Neural progenitor cell (in vitro differentiated cells): ENCODE data around the gene GRB2.
"Not testable (repeated sequence)": the region's sequence is repeated elsewhere in the genome, so short reads cannot be mapped to it uniquely, and the experiment has no call there.

ENCODE experiments used
- CTCF ChIP-seq: fragments of 200-600 bp; sonication (generic); IDR thresholded peaks from 2 replicates; pipeline ENCODE4 v1.5.1; 2017; ENCODE audit warnings: antibody characterized with exemption, mild to moderate bottlenecking
- EZH2 ChIP-seq: fragments of 200-600 bp; sonication (generic); IDR thresholded peaks from 2 replicates; pipeline ENCODE4 v1.6.1; 2017; ENCODE audit warnings: antibody characterized with exemption, mild to moderate bottlenecking, moderate library complexity
- EZH2phosphoT487 ChIP-seq: fragments of 200-600 bp; sonication (generic); IDR thresholded peaks from 2 replicates; pipeline ENCODE4 v1.6.1; 2017; ENCODE audit warnings: antibody characterized with exemption

GRCh38 chr17:75379426-75379825 lies 26.1 kb downstream of the GRB2 start:
- TF ChIP-seq CTCF, EZH2, EZH2phosphoT487: not testable (repeated sequence)
